Fibroblast of lung (primary cell): Measurements from ENCODE around the gene DDI2. TPM values are rescaled to one million over a fixed set of nuclear protein-coding genes. Genes with fewer than 3 reads are reported as not detected.

Experiments used
- DNase-seq, 2 donors: peaks; one replicate each; pipeline versions ENCODE4 v3.0.0 to v3.0.0-alpha.2; 2010; ENCODE audit warnings: low read depth in 2 of 2
- H2AFZ ChIP-seq: 2 replicates; pipeline ENCODE4 v1.5.1; 2012; ENCODE audit warnings: low read length, control low read depth, inconsistent platforms
- H3K27ac ChIP-seq: 2 replicates; pipeline ENCODE4 v1.5.1; 2011; ENCODE audit warnings: low read length, control low read depth; ENCODE audit not compliant: insufficient read depth
- H3K27me3 ChIP-seq: 2 replicates; pipeline ENCODE4 v1.5.1; 2011; ENCODE audit warnings: mild to moderate bottlenecking, low read length; ENCODE audit not compliant: control insufficient read depth, insufficient read depth
- H3K36me3 ChIP-seq: 2 replicates; pipeline ENCODE4 v1.5.1; 2011; ENCODE audit warnings: low read length; ENCODE audit not compliant: control insufficient read depth, insufficient read depth
- H3K4me1 ChIP-seq: 2 replicates; pipeline ENCODE4 v1.5.1; 2011; ENCODE audit warnings: low read length; ENCODE audit not compliant: control insufficient read depth, insufficient read depth; ENCODE audit errors: extremely low read depth
- H3K4me2 ChIP-seq: 2 replicates; pipeline ENCODE4 v1.5.1; 2011; ENCODE audit warnings: low read length, control low read depth; ENCODE audit not compliant: insufficient read depth; ENCODE audit errors: extremely low read depth
- H3K4me3 ChIP-seq, 4 experiments: fragments of 200-600 bp in 1 of 4; sonication (generic) in 1 of 4; replicated peaks in 1 of 4; 2 replicates each; pipeline ENCODE4 v1.5.1; 2011 to 2016; ENCODE audit warnings: low read length in 4 of 4, low read depth in 3 of 4, mild to moderate bottlenecking in 3 of 4, control low read depth in 2 of 4, inconsistent platforms in 1 of 4, mixed read lengths in 1 of 4; ENCODE audit not compliant: insufficient read depth in 1 of 4; ENCODE audit errors: control extremely low read depth in 1 of 4
- H3K79me2 ChIP-seq: 2 replicates; pipeline ENCODE4 v1.5.1; 2012; ENCODE audit warnings: mild to moderate bottlenecking, low read length, inconsistent platforms; ENCODE audit not compliant: control insufficient read depth, insufficient read depth
- H3K9ac ChIP-seq: 2 replicates; pipeline ENCODE4 v1.5.1; 2011; ENCODE audit warnings: mild to moderate bottlenecking, low read length, control low read depth; ENCODE audit not compliant: insufficient read depth
- H3K9me3 ChIP-seq: 2 replicates; pipeline ENCODE4 v1.5.1; 2012; ENCODE audit warnings: low read depth, low read length; ENCODE audit not compliant: control insufficient read depth, insufficient read depth
- H4K20me1 ChIP-seq: 2 replicates; pipeline ENCODE4 v1.5.1; 2011; ENCODE audit warnings: low read length; ENCODE audit not compliant: control insufficient read depth, insufficient read depth; ENCODE audit errors: extremely low read depth
- EZH2 ChIP-seq: IDR thresholded peaks from 2 replicates; pipeline ENCODE4 v1.5.1; 2012; ENCODE audit warnings: low read length, control low read depth, mild to moderate bottlenecking; ENCODE audit errors: missing control alignments
- polyA plus RNA-seq, 2 donors: library from polyadenylated mRNA; depleted of rRNA in 1 of 2; stranded (reverse) in 1 of 2; unstranded in 1 of 2; fragments of >200 nt; gene quantifications; 2 replicates each; pipeline ENCODE4 v1.2.1, GENCODE V29; 2011 to 2012; ENCODE audit warnings: missing spikeins in 1 of 2
- total RNA-seq: library from RNA; depleted of rRNA; stranded (reverse); fragments of >200 nt; gene quantifications from 2 replicates; pipeline ENCODE4 v1.2.1, GENCODE V29; 2014
- TF ChIP-seq, protein P1 (sequence below), 2 donors: IDR thresholded peaks in 1 of 2; conservative IDR thresholded peaks in 1 of 2; 1 replicate in 1 of 2; 2 replicates in 1 of 2; pipeline ENCODE4 v1.5.1; 2011 to 2012; ENCODE audit warnings: low read length in 2 of 2, control low read depth in 1 of 2, inconsistent platforms in 1 of 2, low read depth in 1 of 2, mild to moderate bottlenecking in 1 of 2

The DDI2 gene
- total and polyA plus RNA-seq, 2 donors (not counting 1 experiment from before 2014, with no cell fraction given), result 9.3 to 11.7 TPM

DNA sequence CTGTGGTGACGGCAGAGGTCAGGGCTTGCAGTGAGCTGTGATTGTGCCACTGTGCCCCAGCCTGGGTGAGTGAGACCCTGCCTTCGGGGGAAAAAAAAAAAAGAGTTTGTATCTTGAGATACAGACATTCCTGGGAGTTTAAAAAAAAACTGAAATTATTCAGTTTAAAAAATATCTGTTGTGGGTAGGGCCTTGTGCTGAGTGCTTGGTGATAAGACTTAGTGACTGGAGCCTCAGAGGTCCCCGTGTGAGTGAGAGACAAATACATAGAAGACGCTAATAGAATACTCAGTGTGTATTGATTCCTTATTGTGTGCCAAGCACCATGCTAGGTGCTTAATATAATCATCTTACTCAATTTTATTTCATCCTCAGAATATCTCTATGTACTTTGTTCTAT lies 22.7 kb downstream of the DDI2 start:
- no peak overlapping the region for H3K4me2 ChIP-seq
- no peak for DNase-seq
- peaks cover 3% of the 10 kb centered on the region for H3K36me3 ChIP-seq
- H3K4me1 ChIP-seq, result no peaks in the 10 kb centered on the region
- no peaks in the 10 kb centered on the region for H3K79me2 ChIP-seq
- TF ChIP-seq, protein P1, sequence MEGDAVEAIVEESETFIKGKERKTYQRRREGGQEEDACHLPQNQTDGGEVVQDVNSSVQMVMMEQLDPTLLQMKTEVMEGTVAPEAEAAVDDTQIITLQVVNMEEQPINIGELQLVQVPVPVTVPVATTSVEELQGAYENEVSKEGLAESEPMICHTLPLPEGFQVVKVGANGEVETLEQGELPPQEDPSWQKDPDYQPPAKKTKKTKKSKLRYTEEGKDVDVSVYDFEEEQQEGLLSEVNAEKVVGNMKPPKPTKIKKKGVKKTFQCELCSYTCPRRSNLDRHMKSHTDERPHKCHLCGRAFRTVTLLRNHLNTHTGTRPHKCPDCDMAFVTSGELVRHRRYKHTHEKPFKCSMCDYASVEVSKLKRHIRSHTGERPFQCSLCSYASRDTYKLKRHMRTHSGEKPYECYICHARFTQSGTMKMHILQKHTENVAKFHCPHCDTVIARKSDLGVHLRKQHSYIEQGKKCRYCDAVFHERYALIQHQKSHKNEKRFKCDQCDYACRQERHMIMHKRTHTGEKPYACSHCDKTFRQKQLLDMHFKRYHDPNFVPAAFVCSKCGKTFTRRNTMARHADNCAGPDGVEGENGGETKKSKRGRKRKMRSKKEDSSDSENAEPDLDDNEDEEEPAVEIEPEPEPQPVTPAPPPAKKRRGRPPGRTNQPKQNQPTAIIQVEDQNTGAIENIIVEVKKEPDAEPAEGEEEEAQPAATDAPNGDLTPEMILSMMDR (conservative IDR thresholded peaks at IDR 0.05 in 1 of 2, IDR thresholded peaks at IDR 0.05 in 1 of 2; ENCODE audit: low read depth in 1 of 2, low read length in 2 of 2), result no peak
- TF ChIP-seq EZH2, result no peak
- no peak overlapping the region for H3K27ac ChIP-seq
- no peak overlapping the region for H2AFZ ChIP-seq
- H3K4me3 ChIP-seq, result no peak overlapping the region
- H3K9ac ChIP-seq, result no peak overlapping the region
- H3K9me3 ChIP-seq, result no peaks in the 10 kb centered on the region
- H3K27me3 ChIP-seq, result no peaks in the 10 kb centered on the region
- H4K20me1 ChIP-seq, result no peaks in the 10 kb centered on the region

- H3K4me2 ChIP-seq, result no peak overlapping the region
- H4K20me1 ChIP-seq, result no peaks in the 10 kb centered on the region
- H3K27me3 ChIP-seq, result no peaks in the 10 kb centered on the region
- H2AFZ ChIP-seq, result no peak overlapping the region
- TF ChIP-seq, protein P1 (conservative IDR thresholded peaks at IDR 0.05 in 1 of 2, IDR thresholded peaks at IDR 0.05 in 1 of 2; ENCODE audit: low read depth in 1 of 2, low read length in 2 of 2), result no peak
- TF ChIP-seq EZH2, result no peak
- no peaks in the 10 kb centered on the region for H3K79me2 ChIP-seq
- H3K4me3 ChIP-seq, result no peak overlapping the region
- DNase-seq, result no peak
- peaks cover 3% of the 10 kb centered on the region for H3K36me3 ChIP-seq
- no peak overlapping the region for H3K9ac ChIP-seq
- H3K4me1 ChIP-seq, result no peaks in the 10 kb centered on the region
- no peak overlapping the region for H3K27ac ChIP-seq
- H3K9me3 ChIP-seq, result no peaks in the 10 kb centered on the region
Measured at GRCh38 chr1:15640667-15641066, 23.4 kb downstream of the DDI2 start.

DNA sequence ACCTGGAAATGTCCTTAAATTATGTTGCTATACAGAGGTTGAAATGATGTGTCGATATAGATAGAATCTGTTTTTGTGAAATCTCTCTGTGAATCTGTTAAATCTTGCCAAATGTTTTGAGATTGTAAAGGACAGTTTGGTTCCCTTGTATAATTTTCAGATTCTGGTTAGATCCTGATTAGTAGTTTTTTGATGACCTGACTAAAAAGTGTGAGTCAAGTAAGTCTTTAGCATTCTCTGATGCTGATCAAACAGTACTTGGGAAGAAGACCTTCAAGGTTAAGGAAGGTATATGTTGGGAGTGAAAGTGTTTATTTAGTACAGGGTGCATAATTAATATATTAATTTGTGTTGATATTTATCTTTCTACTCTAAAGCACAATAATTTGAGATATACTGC lies 32.7 kb downstream of the DDI2 start:
- Histone ChIP-seq H3K9ac (no peak overlapping the region), H3K27me3 (no peaks in the 10 kb centered on the region), H3K4me2 (no peak overlapping the region), H4K20me1 (no peaks in the 10 kb centered on the region), H3K4me1 (no peaks in the 10 kb centered on the region), H3K9me3 (no peaks in the 10 kb centered on the region), H2AFZ (no peak overlapping the region), H3K27ac (no peak overlapping the region), H3K79me2 (no peaks in the 10 kb centered on the region), H3K4me3 (no peak overlapping the region), H3K36me3 (no peaks in the 10 kb centered on the region)
- no peak for DNase-seq
- no peak for TF ChIP-seq EZH2
- TF ChIP-seq, protein P1 (conservative IDR thresholded peaks at IDR 0.05 in 1 of 2, IDR thresholded peaks at IDR 0.05 in 1 of 2; ENCODE audit: low read depth in 1 of 2, low read length in 2 of 2), result no peak
